ENCODE data around the gene GPC3. TPM values are rescaled to one million over a fixed set of nuclear protein-coding genes. Genes with fewer than 3 reads are reported as not detected.
A peak's percentile ranks its signal among the peaks of the same experiment; 100 is the strongest.
"Not testable (repeated sequence)": the region's sequence is repeated elsewhere in the genome, so short reads cannot be mapped to it uniquely, and the experiment has no call there.

Gene GPC3
- total RNA-seq, 1 donor from 2014 or later = 306 TPM

GRCh38 chrX:133541021-133541420 lies 444.4 kb downstream of the GPC3 start:
- Histone ChIP-seq H3K4me1 (ENCODE audit: control insufficient read depth in 3 of 3, insufficient read depth in 3 of 3, low read length in 3 of 3) (peaks cover 10 to 15% (median 14%) of the 10 kb centered on the region in 3 donors), H3K27me3 (ENCODE audit: control insufficient read depth in 3 of 3, insufficient read depth in 3 of 3, low read length in 3 of 3) (no peaks in the 10 kb centered on the region), H3K27ac (ENCODE audit: low read depth, low read length) (no peak overlapping the region), H3K4me3 (ENCODE audit: low read length in 3 of 3) (no peak overlapping the region), H3K9me3 (ENCODE audit: control insufficient read depth in 3 of 3, low read length in 3 of 3) (no peaks in the 10 kb centered on the region), H3K9ac (ENCODE audit: low read depth in 1 of 3, low read length in 3 of 3) (no peak overlapping the region), H3K36me3 (ENCODE audit: control insufficient read depth in 3 of 3, insufficient read depth in 3 of 3, low read length in 3 of 3) (no peaks in the 10 kb centered on the region)

- no peak overlapping the region for H3K4me3 ChIP-seq (ENCODE audit: low read length in 3 of 3)
- no peaks in the 10 kb centered on the region for H3K27me3 ChIP-seq (ENCODE audit: control insufficient read depth in 3 of 3, insufficient read depth in 3 of 3, low read length in 3 of 3)
- no peaks in the 10 kb centered on the region for H3K9me3 ChIP-seq (ENCODE audit: control insufficient read depth in 3 of 3, low read length in 3 of 3)
- H3K36me3 ChIP-seq (ENCODE audit: control insufficient read depth in 3 of 3, insufficient read depth in 3 of 3, low read length in 3 of 3) = no peaks in the 10 kb centered on the region
- H3K4me1 ChIP-seq (ENCODE audit: control insufficient read depth in 3 of 3, insufficient read depth in 3 of 3, low read length in 3 of 3) = peaks cover 10 to 17% (median 17%) of the 10 kb centered on the region in 3 donors
- peak overlapping the region in 1 of 3 donors; percentile 14 for H3K9ac ChIP-seq (ENCODE audit: low read depth in 1 of 3, low read length in 3 of 3)
- H3K27ac ChIP-seq (ENCODE audit: low read depth, low read length) = peak overlapping the region; percentile 64
These were observed 447.2 kb downstream of the GPC3 start for GRCh38 chrX:133538148-133538547.

- peaks cover 4 to 10% (median 10%) of the 10 kb centered on the region in 3 donors for H3K4me1 ChIP-seq (ENCODE audit: control insufficient read depth in 3 of 3, insufficient read depth in 3 of 3, low read length in 3 of 3)
- no peaks in the 10 kb centered on the region for H3K9me3 ChIP-seq (ENCODE audit: control insufficient read depth in 3 of 3, low read length in 3 of 3)
- no peak overlapping the region for H3K4me3 ChIP-seq (ENCODE audit: low read length in 3 of 3)
- H3K27me3 ChIP-seq (ENCODE audit: control insufficient read depth in 3 of 3, insufficient read depth in 3 of 3, low read length in 3 of 3) = no peaks in the 10 kb centered on the region
- peak overlapping the region; percentile 36 for H3K27ac ChIP-seq (ENCODE audit: low read depth, low read length)
- H3K36me3 ChIP-seq (ENCODE audit: control insufficient read depth in 3 of 3, insufficient read depth in 3 of 3, low read length in 3 of 3) = no peaks in the 10 kb centered on the region
- no peak overlapping the region for H3K9ac ChIP-seq (ENCODE audit: low read depth in 1 of 3, low read length in 3 of 3)
These were observed 448.3 kb downstream of the GPC3 start for GRCh38 chrX:133537142-133537541.

- no peak overlapping the region for H3K27ac ChIP-seq (ENCODE audit: low read depth, low read length)
- peaks cover 0 to 5% (median 3%) of the 10 kb centered on the region in 3 donors for H3K4me1 ChIP-seq (ENCODE audit: control insufficient read depth in 3 of 3, insufficient read depth in 3 of 3, low read length in 3 of 3)
- H3K36me3 ChIP-seq (ENCODE audit: control insufficient read depth in 3 of 3, insufficient read depth in 3 of 3, low read length in 3 of 3) = no peaks in the 10 kb centered on the region
- H3K9ac ChIP-seq (ENCODE audit: low read depth in 1 of 3, low read length in 3 of 3) = no peak overlapping the region
- no peaks in the 10 kb centered on the region for H3K27me3 ChIP-seq (ENCODE audit: control insufficient read depth in 3 of 3, insufficient read depth in 3 of 3, low read length in 3 of 3)
- H3K9me3 ChIP-seq (ENCODE audit: control insufficient read depth in 3 of 3, low read length in 3 of 3) = no peaks in the 10 kb centered on the region
- no peak overlapping the region for H3K4me3 ChIP-seq (ENCODE audit: low read length in 3 of 3)
These were observed 450.3 kb downstream of the GPC3 start for GRCh38 chrX:133535066-133535465.

GRCh38 chrX:133534172-133534571 lies 451.2 kb downstream of the GPC3 start:
- Histone ChIP-seq H3K27ac (ENCODE audit: low read depth, low read length) (no peak overlapping the region), H3K4me3 (ENCODE audit: low read length in 3 of 3) (no peak overlapping the region), H3K27me3 (ENCODE audit: control insufficient read depth in 3 of 3, insufficient read depth in 3 of 3, low read length in 3 of 3) (no peaks in the 10 kb centered on the region), H3K9me3 (ENCODE audit: control insufficient read depth in 3 of 3, low read length in 3 of 3) (no peaks in the 10 kb centered on the region), H3K36me3 (ENCODE audit: control insufficient read depth in 3 of 3, insufficient read depth in 3 of 3, low read length in 3 of 3) (no peaks in the 10 kb centered on the region), H3K9ac (ENCODE audit: low read depth in 1 of 3, low read length in 3 of 3) (no peak overlapping the region), H3K4me1 (ENCODE audit: control insufficient read depth in 3 of 3, insufficient read depth in 3 of 3, low read length in 3 of 3) (peaks cover 0 to 5% (median 3%) of the 10 kb centered on the region in 3 donors)

GRCh38 chrX:133533249-133533648 lies 452.1 kb downstream of the GPC3 start:
- no peak overlapping the region for H3K4me3 ChIP-seq (ENCODE audit: low read length in 3 of 3)
- no peak overlapping the region for H3K9ac ChIP-seq (ENCODE audit: low read depth in 1 of 3, low read length in 3 of 3)
- peaks cover 0 to 5% (median 3%) of the 10 kb centered on the region in 3 donors for H3K4me1 ChIP-seq (ENCODE audit: control insufficient read depth in 3 of 3, insufficient read depth in 3 of 3, low read length in 3 of 3)
- no peaks in the 10 kb centered on the region for H3K36me3 ChIP-seq (ENCODE audit: control insufficient read depth in 3 of 3, insufficient read depth in 3 of 3, low read length in 3 of 3)
- no peaks in the 10 kb centered on the region for H3K27me3 ChIP-seq (ENCODE audit: control insufficient read depth in 3 of 3, insufficient read depth in 3 of 3, low read length in 3 of 3)
- no peaks in the 10 kb centered on the region for H3K9me3 ChIP-seq (ENCODE audit: control insufficient read depth in 3 of 3, low read length in 3 of 3)
- H3K27ac ChIP-seq (ENCODE audit: low read depth, low read length) = no peak overlapping the region

GRCh38 chrX:133530960-133531359 lies 454.4 kb downstream of the GPC3 start:
- Histone ChIP-seq H3K27ac (ENCODE audit: low read depth, low read length) (no peak overlapping the region), H3K27me3 (ENCODE audit: control insufficient read depth in 3 of 3, insufficient read depth in 3 of 3, low read length in 3 of 3) (no peaks in the 10 kb centered on the region), H3K9me3 (ENCODE audit: control insufficient read depth in 3 of 3, low read length in 3 of 3) (no peaks in the 10 kb centered on the region), H3K4me3 (ENCODE audit: low read length in 3 of 3) (no peak overlapping the region), H3K36me3 (ENCODE audit: control insufficient read depth in 3 of 3, insufficient read depth in 3 of 3, low read length in 3 of 3) (no peaks in the 10 kb centered on the region), H3K9ac (ENCODE audit: low read depth in 1 of 3, low read length in 3 of 3) (no peak overlapping the region), H3K4me1 (ENCODE audit: control insufficient read depth in 3 of 3, insufficient read depth in 3 of 3, low read length in 3 of 3) (peaks cover 0 to 3% (median 2%) of the 10 kb centered on the region in 3 donors)

GRCh38 chrX:133529578-133529977 lies 455.8 kb downstream of the GPC3 start:
- Histone ChIP-seq H3K9me3 (ENCODE audit: control insufficient read depth in 3 of 3, low read length in 3 of 3) (no peaks in the 10 kb centered on the region), H3K9ac (ENCODE audit: low read depth in 1 of 3, low read length in 3 of 3) (no peak overlapping the region), H3K36me3 (ENCODE audit: control insufficient read depth in 3 of 3, insufficient read depth in 3 of 3, low read length in 3 of 3) (no peaks in the 10 kb centered on the region), H3K27me3 (ENCODE audit: control insufficient read depth in 3 of 3, insufficient read depth in 3 of 3, low read length in 3 of 3) (no peaks in the 10 kb centered on the region), H3K4me1 (ENCODE audit: control insufficient read depth in 3 of 3, insufficient read depth in 3 of 3, low read length in 3 of 3) (no peaks in the 10 kb centered on the region), H3K4me3 (ENCODE audit: low read length in 3 of 3) (no peak overlapping the region), H3K27ac (ENCODE audit: low read depth, low read length) (no peak overlapping the region)

GRCh38 chrX:133527825-133528224 lies 457.6 kb downstream of the GPC3 start:
- Histone ChIP-seq H3K4me3 (ENCODE audit: low read length in 3 of 3) (no peak overlapping the region), H3K27ac (ENCODE audit: low read depth, low read length) (no peak overlapping the region), H3K9me3 (ENCODE audit: control insufficient read depth in 3 of 3, low read length in 3 of 3) (no peaks in the 10 kb centered on the region), H3K36me3 (ENCODE audit: control insufficient read depth in 3 of 3, insufficient read depth in 3 of 3, low read length in 3 of 3) (no peaks in the 10 kb centered on the region), H3K4me1 (ENCODE audit: control insufficient read depth in 3 of 3, insufficient read depth in 3 of 3, low read length in 3 of 3) (peaks cover 4 to 9% (median 8%) of the 10 kb centered on the region in 3 donors), H3K27me3 (ENCODE audit: control insufficient read depth in 3 of 3, insufficient read depth in 3 of 3, low read length in 3 of 3) (no peaks in the 10 kb centered on the region), H3K9ac (ENCODE audit: low read depth in 1 of 3, low read length in 3 of 3) (no peak overlapping the region)

- no peaks in the 10 kb centered on the region for H3K9me3 ChIP-seq (ENCODE audit: control insufficient read depth in 3 of 3, low read length in 3 of 3)
- no peak overlapping the region for H3K4me3 ChIP-seq (ENCODE audit: low read length in 3 of 3)
- no peaks in the 10 kb centered on the region for H3K36me3 ChIP-seq (ENCODE audit: control insufficient read depth in 3 of 3, insufficient read depth in 3 of 3, low read length in 3 of 3)
- peaks cover 6 to 9% (median 8%) of the 10 kb centered on the region in 3 donors for H3K4me1 ChIP-seq (ENCODE audit: control insufficient read depth in 3 of 3, insufficient read depth in 3 of 3, low read length in 3 of 3)
- H3K27ac ChIP-seq (ENCODE audit: low read depth, low read length) = no peak overlapping the region
- H3K27me3 ChIP-seq (ENCODE audit: control insufficient read depth in 3 of 3, insufficient read depth in 3 of 3, low read length in 3 of 3) = no peaks in the 10 kb centered on the region
- H3K9ac ChIP-seq (ENCODE audit: low read depth in 1 of 3, low read length in 3 of 3) = no peak overlapping the region
These were observed 458.0 kb downstream of the GPC3 start for GRCh38 chrX:133527415-133527814.

- H3K27me3 ChIP-seq (ENCODE audit: control insufficient read depth in 3 of 3, insufficient read depth in 3 of 3, low read length in 3 of 3); H3K9me3 ChIP-seq (ENCODE audit: control insufficient read depth in 3 of 3, low read length in 3 of 3); H3K27ac ChIP-seq (ENCODE audit: low read depth, low read length); H3K4me1 ChIP-seq (ENCODE audit: control insufficient read depth in 3 of 3, insufficient read depth in 3 of 3, low read length in 3 of 3); H3K4me3 ChIP-seq (ENCODE audit: low read length in 3 of 3); H3K9ac ChIP-seq (ENCODE audit: low read depth in 1 of 3, low read length in 3 of 3); H3K36me3 ChIP-seq (ENCODE audit: control insufficient read depth in 3 of 3, insufficient read depth in 3 of 3, low read length in 3 of 3): not testable (repeated sequence)
These were observed 458.6 kb downstream of the GPC3 start for GRCh38 chrX:133526773-133527172.
